Dedifferentiated amniotic fluid mesenchymal stem cell (primary cell): ENCODE results near the gene RBM38.
"Not testable (repeated sequence)": the region's sequence is repeated elsewhere in the genome, so short reads cannot be mapped to it uniquely, and the experiment has no call there.

ENCODE experiments used
- DNase-seq: peaks from one replicate; pipeline ENCODE4 v3.0.0-alpha.2; 2016; ENCODE audit errors: extremely low spot score

RBM38 gene

DNA sequence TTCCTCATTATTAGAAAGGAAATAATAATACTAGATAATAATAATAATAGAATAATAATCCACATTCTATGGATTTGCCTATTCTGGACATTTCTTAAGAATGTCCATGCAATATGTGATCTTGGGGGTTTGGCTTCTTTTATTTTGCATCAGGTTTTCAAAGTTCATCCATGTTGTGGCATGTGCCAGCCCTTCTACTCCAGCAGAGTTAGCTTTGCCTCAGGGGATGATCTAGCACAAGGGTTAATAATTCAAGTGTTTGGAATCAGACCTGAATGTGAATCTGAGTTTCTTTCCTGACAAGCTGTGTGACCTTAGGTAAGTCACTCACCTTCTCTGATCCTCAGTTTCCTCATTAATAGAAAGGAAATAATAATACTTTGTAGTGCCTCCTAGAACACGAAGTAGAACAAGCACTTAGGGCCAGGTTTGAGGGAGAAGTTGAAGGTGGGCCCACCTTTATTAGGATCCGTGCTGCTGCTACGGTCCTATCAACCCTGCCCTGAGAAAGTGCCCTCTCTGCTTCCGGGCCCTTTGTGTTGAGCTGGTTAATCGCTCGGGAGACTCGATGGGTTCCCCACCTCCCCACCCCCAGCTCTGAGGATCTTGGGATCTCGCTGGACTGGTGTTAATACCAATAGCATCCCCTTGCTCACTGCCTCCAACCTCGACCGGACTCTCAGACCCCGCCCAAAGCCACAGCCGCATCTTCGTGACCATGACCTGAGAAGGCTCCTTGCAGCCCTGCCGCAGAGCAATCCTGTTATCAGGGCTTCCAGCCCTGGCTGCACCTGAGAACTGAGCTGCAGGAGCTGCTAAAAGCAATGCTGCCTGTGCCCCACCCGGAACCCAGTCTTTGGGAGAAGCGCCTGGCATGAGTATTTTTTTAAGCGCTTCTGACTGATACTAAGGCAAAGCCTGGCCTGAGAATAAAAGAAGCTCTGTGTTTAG is 26.9 kb downstream of the RBM38 start:
- no peak for DNase-seq

DNA sequence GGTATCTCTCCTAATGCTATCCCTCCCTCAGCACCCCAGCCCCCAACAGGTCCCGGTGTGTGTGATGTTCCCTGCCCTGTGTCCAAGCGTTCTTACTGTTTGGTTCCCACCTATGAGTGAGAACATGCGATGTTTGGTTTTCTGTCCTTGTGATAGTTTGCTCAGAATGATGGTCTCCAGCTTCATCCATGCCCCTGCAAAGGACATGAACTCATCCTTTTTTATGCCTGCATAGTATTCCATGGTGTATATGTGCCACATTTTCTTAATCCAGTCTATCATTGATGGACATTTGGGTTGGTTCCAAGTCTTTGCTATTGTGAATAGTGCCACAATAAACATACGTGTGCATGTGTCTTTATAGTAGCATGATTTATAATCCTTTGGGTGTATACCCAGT is 28.3 kb downstream of the RBM38 start:
- not testable (repeated sequence) for DNase-seq

GRCh38 chr20:57420571-57421252 is 29.5 kb downstream of the RBM38 start:
- no peak for DNase-seq

DNA sequence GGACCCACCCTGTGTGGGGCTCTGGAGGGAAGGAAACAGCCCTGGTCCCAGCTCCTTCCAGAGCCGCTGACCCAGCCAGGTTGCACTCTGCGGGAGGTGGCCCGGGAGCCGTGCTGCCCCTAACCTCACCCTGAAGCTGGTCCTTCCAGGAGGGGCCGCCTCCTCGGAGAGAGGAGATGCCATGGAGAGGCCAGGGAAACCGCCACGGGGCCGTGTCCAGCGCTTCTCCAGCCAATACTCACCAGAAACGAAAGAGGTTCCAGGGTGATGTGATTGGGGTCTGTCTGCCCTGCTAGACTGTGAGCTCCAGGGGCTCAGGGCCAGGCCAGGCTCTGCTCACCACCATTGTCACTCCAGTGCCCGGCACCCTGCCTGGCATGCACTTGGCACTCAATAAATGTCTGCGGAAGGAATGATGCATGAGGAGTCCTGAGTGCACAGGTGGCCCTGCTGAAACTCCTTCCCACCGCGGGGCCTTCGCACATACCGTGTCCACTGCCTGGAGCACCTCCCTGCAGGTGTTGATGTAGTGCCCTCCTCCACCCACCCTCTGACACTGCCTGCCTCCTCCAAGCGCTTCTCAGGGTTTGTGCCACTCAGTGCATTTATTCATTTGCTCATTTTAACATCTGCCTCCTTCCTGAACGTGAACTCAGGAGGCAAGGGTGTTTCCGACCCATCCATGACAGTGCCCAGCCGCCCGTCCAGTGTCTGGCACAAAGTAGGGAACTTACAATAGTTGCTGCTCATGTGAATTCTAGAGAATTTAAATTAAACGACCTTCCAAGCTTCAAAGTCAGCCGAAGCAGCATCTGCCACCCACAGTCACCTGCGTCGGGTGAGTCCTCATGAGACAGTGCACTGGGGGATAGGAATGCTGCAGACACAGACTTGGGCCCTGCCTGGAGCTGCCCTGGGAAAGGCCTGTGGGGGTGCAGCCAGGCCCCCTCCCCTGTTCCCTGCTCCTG is 30.3 kb downstream of the RBM38 start:
- no peak for DNase-seq

- no peak for DNase-seq
These were observed 31.1 kb downstream of the RBM38 start for GRCh38 chr20:57422254-57422653.

GRCh38 chr20:57425150-57426013 is 34.2 kb downstream of the RBM38 start:
- no peak for DNase-seq

DNA sequence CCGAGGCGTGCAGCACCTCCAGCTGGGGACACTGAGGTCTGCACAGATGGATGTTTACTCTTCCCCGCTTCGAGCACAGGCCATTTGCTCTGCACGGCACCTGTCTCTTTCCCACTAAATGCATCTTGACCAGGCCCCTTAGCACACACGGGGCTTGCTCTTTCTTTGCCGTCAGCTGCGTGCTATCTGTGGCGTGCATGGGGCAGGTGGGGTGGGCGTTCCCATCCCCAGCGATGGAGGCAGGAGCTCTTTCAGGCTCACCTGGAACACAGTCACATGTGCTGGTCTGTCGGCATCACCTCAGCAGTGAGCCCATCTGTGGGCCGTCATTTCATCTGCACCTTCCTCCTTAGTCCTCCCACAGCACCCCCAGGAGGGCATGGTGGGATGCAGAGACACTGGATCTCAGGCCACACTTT is 35.1 kb downstream of the RBM38 start:
- no peak for DNase-seq

DNA sequence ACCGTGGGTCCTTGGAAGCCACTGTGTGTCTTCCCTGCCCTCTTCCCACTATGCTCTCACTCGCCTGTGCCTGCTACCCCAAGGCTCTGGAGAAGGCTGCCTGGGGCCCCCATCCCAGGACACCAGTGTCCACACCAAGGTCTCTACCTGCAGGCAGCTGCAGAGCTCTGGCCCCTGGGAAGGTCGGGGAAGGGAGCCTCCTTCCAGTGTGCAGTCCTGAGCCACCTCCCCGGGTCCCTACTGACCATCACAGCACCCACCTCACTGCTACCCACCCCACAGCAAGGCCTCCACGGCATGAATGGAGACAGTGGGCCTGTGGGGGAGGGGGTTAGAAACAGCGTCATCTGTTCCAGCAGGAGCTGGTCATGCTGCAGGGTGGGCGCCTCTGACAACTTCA is 35.6 kb downstream of the RBM38 start:
- no peak for DNase-seq

DNA sequence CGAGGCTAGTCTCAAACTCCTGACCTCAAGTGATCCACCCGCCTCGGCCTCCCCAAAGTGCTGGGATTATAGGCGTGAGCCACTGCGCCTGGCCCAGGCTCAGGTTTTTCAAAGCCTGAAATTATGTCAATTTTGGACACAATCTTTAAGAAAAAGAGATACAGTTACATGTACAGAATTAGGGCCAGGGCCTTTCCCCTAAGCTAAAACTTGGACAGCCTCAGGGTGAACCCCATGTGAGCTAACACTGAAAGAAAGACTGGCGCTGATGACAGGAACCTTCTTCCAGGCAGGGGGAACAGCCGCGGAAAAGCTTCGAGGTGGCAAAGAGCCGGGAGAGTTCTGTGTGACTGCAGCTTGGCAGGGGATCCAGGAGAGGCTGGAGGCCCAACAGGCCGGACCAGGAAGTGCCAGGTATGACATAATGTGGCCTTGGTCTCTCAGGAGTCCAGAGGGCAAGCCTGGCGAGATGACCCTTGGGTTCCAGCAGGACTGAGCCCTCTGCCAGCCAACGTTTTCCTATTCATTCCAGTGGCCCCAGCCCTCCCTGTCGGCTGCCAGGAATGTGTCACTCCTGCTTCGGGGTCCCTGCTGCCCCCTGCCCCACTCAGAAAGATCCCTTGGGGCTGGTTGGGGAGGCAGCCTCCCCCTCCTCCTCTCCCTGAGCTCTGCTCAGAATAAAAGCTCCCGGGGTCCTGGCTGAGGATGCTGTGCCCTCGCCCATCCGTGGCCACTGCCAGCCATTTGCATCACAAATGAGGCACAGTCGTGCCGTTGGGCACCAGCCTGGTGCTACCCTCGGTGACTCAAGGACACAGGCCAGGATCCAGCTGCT is 37.3 kb downstream of the RBM38 start:
- no peak for DNase-seq

DNA sequence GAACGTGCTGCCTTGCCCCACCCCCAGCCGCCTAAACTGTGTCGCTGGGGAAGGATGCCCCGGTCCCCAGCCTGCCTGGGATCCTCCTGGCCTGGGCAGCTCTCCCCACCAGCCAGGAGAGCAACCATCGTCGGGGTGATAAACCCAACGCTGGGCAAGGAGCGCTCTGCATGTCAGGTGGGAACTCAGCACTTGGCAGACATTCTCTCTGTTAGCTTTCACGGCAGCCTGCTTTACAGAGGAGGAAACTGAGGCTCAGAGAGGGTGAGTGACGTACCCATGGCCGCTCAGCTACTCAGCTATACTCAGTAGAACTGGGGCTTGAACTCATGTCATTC is 37.9 kb downstream of the RBM38 start:
- no peak for DNase-seq

DNA sequence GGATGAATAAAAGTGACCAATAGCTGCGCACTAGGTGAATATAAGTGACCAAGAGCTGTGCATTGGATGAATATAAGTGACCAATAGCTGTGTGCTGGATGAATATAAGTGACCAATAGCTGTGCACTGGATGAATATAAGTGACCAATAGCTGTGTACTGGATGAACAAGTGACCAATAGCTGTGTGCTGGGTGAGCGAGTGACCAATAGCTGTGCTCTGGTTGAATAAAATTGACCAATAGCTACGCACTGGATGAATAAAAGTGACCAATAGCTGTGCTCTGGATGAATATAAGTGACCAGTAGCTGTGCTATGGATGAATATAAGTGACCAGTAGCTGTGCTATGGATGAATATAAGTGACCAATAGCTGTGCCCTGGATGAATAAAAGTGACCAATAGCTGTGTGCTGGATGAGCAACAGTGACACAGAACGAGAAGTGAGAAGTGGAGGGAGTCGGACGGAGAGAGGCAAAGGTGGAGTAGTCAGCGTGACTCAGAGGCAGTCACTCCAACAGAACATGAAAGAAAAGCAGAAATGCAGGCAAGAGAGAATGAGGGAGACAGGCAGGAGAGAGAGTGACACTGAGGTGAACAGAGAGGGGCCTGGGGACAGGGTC is 38.5 kb downstream of the RBM38 start:
- DNase-seq: no peak

DNA sequence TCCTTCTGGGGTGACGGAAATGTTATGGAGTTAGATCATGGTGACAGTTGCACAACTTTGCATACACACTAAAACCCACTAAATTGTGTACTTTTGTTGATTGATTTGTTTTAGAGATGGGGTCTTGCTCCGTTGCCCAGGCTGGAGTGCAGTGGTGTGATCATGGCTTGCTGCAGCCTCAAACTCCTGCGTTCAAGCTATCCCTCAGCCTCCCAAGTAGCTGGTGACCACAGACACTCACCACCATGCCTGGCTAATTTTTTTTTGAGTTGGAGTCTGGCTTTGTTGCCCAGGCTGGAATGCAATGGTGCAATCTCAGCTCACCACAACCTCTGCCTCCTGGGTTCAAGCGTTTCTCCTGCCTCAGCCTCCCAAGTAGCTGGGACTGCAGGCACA is 39.0 kb downstream of the RBM38 start:
- DNase-seq: not testable (repeated sequence)

DNA sequence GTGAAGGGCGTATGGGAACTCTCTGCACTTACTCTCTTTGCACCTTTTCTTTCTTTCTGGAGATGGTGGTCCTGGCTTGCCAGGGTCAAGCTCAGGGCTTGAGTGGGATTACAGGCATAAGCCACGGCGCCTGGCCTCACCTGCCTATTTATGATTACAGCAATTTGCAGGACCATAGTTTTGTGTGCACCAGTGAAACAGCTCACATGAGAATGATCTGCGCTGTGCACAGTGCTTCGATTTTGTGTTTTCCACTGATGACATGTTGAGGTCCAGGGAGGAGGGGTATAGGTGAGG is 40.3 kb downstream of the RBM38 start:
- DNase-seq: no peak

DNA sequence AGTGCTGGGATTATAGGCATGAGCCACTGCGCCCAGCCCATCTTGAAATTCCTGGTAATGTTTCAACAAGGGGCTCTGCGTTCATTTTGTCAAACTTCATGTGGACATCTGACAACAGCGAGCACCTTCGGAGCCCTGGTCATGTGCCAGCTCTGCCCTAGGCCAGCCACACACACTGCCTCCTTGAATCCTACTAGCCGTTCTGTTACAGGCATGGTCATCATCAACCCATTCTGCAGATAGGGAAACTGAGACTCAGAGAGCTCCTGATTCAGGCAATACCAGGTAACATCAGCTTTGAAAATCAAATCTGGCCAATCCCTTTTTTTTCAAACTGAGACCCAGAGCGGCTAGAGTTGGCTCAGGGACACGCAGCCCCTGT is 41.3 kb downstream of the RBM38 start:
- no peak for DNase-seq

DNA sequence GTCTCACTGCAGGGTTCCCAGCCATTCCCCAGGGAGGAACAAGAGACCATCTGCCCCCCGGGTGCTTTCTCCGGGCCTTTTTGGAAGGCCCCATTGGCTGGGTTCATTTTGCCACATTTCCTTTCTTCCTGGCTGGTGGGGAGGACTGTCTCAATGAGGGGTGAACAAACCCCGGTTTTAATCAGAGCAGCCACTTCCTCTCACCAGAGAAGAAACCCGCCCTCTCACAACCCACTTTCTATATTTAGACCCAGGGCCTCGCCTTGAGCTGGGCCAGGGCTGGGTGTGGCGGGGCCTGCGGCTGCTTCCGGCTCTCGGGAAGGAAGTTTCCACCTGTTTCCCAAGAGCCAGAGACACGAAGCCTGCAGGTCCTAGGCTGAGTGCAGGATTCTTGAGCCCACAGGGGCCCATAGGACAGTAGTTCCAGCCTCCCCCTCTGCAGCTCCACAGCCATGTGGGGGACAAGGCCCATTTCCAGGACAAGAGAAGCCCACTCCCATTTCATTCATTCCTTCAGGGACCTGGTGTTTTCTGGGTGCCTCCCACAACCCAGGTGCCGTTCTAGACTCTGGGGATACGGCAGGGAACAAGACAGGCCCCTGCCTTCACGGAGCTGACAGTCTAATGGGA is 41.8 kb downstream of the RBM38 start:
- DNase-seq: no peak

GRCh38 chr20:57433657-57434389 is 42.6 kb downstream of the RBM38 start:
- DNase-seq: no peak

- no peak for DNase-seq
These were observed 43.1 kb downstream of the RBM38 start for GRCh38 chr20:57434390-57434700.

DNA sequence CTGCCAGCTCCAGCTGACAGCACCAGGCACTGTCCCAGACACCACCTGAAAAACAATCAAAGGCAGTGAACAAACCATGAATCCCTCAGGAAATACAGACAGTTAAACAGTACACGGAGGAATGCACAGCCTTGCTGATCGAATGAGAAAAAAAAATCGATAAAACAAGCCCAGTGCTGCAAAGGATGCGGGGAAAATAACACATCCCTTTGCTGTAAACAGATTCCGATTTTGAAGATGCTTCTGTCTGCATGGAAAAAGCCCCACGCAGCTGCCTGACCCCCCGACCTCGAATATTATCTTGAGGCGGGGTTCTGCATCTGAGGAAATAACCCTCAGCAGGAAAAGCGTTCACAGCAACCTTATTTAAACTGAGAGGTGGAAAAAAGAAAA is 43.9 kb downstream of the RBM38 start:
- DNase-seq: no peak
